ENCODE data around the gene ACOT11.

- no peak for TF ChIP-seq EZH2phosphoT487 (IDR thresholded peaks at IDR 0.05; ENCODE audit: low read length)
- no peak for TF ChIP-seq CTCF (IDR thresholded peaks at IDR 0.05; ENCODE audit: low read length)
Measured at GRCh38 chr1:54649921-54650320, 101.9 kb downstream of the ACOT11 start.

Measured in MM.1S (cell line).